ENCODE data around the gene DDIT4. TPM values are rescaled to one million over a fixed set of nuclear protein-coding genes. Genes with fewer than 3 reads are reported as not detected.

Gene DDIT4
- total and polyA plus RNA-seq, 2 experiments from 2014 or later = 114 to 136 TPM

- no peaks in the 10 kb centered on the region for H3K9me3 Mint-ChIP-seq
- no peaks in the 10 kb centered on the region for H3K27me3 ChIP-seq (ENCODE audit: insufficient read depth)
- H3K4me1 Mint-ChIP-seq = peaks cover 14% of the 10 kb centered on the region
- no peak overlapping the region for H3K27ac Mint-ChIP-seq
- H2AFZ ChIP-seq = no peak overlapping the region
- H3K27me3 Mint-ChIP-seq (ENCODE audit: insufficient read depth, low read depth, poor library complexity) = peaks cover 7% of the 10 kb centered on the region
- peaks cover 16% of the 10 kb centered on the region for H3K36me3 Mint-ChIP-seq (ENCODE audit: low read depth)
- H3K4me3 ChIP-seq = no peak overlapping the region
- no peaks in the 10 kb centered on the region for H3K9me2 ChIP-seq (ENCODE audit: insufficient read depth)
- peaks cover 2% of the 10 kb centered on the region; the same call in 1 of the 2 replicates for H3K36me3 ChIP-seq (ENCODE audit: insufficient read depth)
- no peaks in the 10 kb centered on the region for H3K4me1 ChIP-seq (ENCODE audit: insufficient read depth)
- 0 out of 2 replicates have a peak, but pooled peaks cover 2% of the 10 kb centered on the region for H4K20me1 ChIP-seq (replicated peaks; ENCODE audit: insufficient read depth)
- H3K79me2 ChIP-seq (replicated peaks; ENCODE audit: insufficient read depth) = no peaks in the 10 kb centered on the region; the same call in 1 of the 2 replicates
- DNase-seq (ENCODE audit: low spot score) (no peak), ATAC-seq (no peak)
- TF ChIP-seq EZH2 (IDR thresholded peaks at IDR 0.05; ENCODE audit: low read depth, unreplicated experiment) = no peak
- no peak for TF ChIP-seq ZNF462 (CRISPR knock-in tag; IDR thresholded peaks at IDR 0.05)
- TF ChIP-seq CREB1 (CRISPR knock-in tag; IDR thresholded peaks at IDR 0.05; ENCODE audit: low read depth) = no peak
- TF ChIP-seq EZH2phosphoT487 (IDR thresholded peaks at IDR 0.05; ENCODE audit: unreplicated experiment) = no peak
- no peak for TF ChIP-seq STAT1 (IDR thresholded peaks at IDR 0.05; ENCODE audit: unreplicated experiment)
- no peak for TF ChIP-seq ZNF114 (CRISPR knock-in tag; IDR thresholded peaks at IDR 0.05)
- no peak for TF ChIP-seq REST (IDR thresholded peaks at IDR 0.05; ENCODE audit: unreplicated experiment)
- no peak for TF ChIP-seq POLR2AphosphoS5 (IDR thresholded peaks at IDR 0.05; ENCODE audit: low read depth)
- no peak overlapping the region for H3K4me3 Mint-ChIP-seq
- peaks cover 4% of the 10 kb centered on the region; the same call in 1 of the 2 replicates for H3F3A ChIP-seq (replicated peaks; ENCODE audit: low read depth)
- no peak overlapping the region for H3K4me2 ChIP-seq
- peak overlapping the region; percentile 45; the same call in 1 of the 2 replicates for H3K27ac ChIP-seq (ENCODE audit: low read depth)
These were observed 34.3 kb upstream of the DDIT4 start for GRCh38 chr10:72239409-72239808.

Data from GM23338 (cell line).